Measurements from ENCODE around the gene IKZF1.

The IKZF1 gene

GRCh38 chr7:50276483-50276882 lies 28.0 kb upstream of the IKZF1 start:
- no peaks in the 10 kb centered on the region for H3K36me3 ChIP-seq (replicated peaks in 1 of 2; ENCODE audit: control insufficient read depth in 2 of 2, insufficient read depth in 2 of 2, low read length in 2 of 2)
- no peak overlapping the region for H2BK5ac ChIP-seq (ENCODE audit: low read length)
- H3K9ac ChIP-seq (ENCODE audit: low read depth, low read length, poor library complexity): no peak overlapping the region
- H3K18ac ChIP-seq (ENCODE audit: low read length): no peak overlapping the region
- no peaks in the 10 kb centered on the region for H3K9me3 ChIP-seq (replicated peaks in 1 of 2; ENCODE audit: control insufficient read depth in 2 of 2, insufficient read depth in 1 of 2, low read depth in 1 of 2, low read length in 2 of 2)
- DNase-seq (ENCODE audit: low spot score): no peak
- no CpG with 5 or more reads among the region's 1 CpG for WGBS, 2 donors (ENCODE audit: extremely low coverage in 2 of 2, insufficient read length in 2 of 2, insufficient replicate concordance in 1 of 2)
- H3K23ac ChIP-seq (ENCODE audit: low read depth, low read length, poor library complexity): no peak overlapping the region
- H3K4me1 ChIP-seq (ENCODE audit: control insufficient read depth in 2 of 2, insufficient read depth in 1 of 2, low read depth in 1 of 2, low read length in 2 of 2): no peaks in the 10 kb centered on the region
- H2BK120ac ChIP-seq (ENCODE audit: low read depth, low read length): no peak overlapping the region
- no peak overlapping the region for H2AK5ac ChIP-seq (ENCODE audit: low read depth, low read length)
- H2BK12ac ChIP-seq (ENCODE audit: low read length): no peak overlapping the region
- H3K27me3 ChIP-seq (ENCODE audit: control insufficient read depth in 3 of 3, insufficient read depth in 3 of 3, low read depth in 1 of 3, low read length in 3 of 3): no peaks in the 10 kb centered on the region
- H3K4ac ChIP-seq (ENCODE audit: low read length): no peak overlapping the region
- H2AFZ ChIP-seq (ENCODE audit: low read length): no peak overlapping the region
- H4K91ac ChIP-seq (ENCODE audit: low read depth, low read length, poor library complexity): no peak overlapping the region
- no peak overlapping the region for H3K4me2 ChIP-seq (ENCODE audit: insufficient read depth, low read length, poor library complexity, severe bottlenecking)
- no peak overlapping the region for H2BK15ac ChIP-seq (ENCODE audit: low read length)
- H3K27ac ChIP-seq (replicated peaks; ENCODE audit: low read length): no peak overlapping the region
- no peak overlapping the region for H3K4me3 ChIP-seq (ENCODE audit: low read length in 2 of 2)
- no peaks in the 10 kb centered on the region for H3K79me1 ChIP-seq (ENCODE audit: low read depth, low read length)
- H3K14ac ChIP-seq (ENCODE audit: low read length): no peak overlapping the region
- H4K8ac ChIP-seq (ENCODE audit: low read depth, low read length): no peak overlapping the region

GRCh38 chr7:50278120-50278519 lies 26.4 kb upstream of the IKZF1 start:
- Histone ChIP-seq H3K9ac (ENCODE audit: low read depth, low read length, poor library complexity) (no peak overlapping the region), H2BK12ac (ENCODE audit: low read length) (no peak overlapping the region), H2BK5ac (ENCODE audit: low read length) (no peak overlapping the region), H3K4me2 (ENCODE audit: insufficient read depth, low read length, poor library complexity, severe bottlenecking) (no peak overlapping the region), H3K9me3 (replicated peaks in 1 of 2; ENCODE audit: control insufficient read depth in 2 of 2, insufficient read depth in 1 of 2, low read depth in 1 of 2, low read length in 2 of 2) (no peaks in the 10 kb centered on the region), H3K14ac (ENCODE audit: low read length) (no peak overlapping the region), H3K4me1 (ENCODE audit: control insufficient read depth in 2 of 2, insufficient read depth in 1 of 2, low read depth in 1 of 2, low read length in 2 of 2) (no peaks in the 10 kb centered on the region), H3K4ac (ENCODE audit: low read length) (no peak overlapping the region), H3K4me3 (ENCODE audit: low read length in 2 of 2) (no peak overlapping the region), H4K8ac (ENCODE audit: low read depth, low read length) (no peak overlapping the region), H3K18ac (ENCODE audit: low read length) (no peak overlapping the region), H2AK5ac (ENCODE audit: low read depth, low read length) (no peak overlapping the region), H2AFZ (ENCODE audit: low read length) (no peak overlapping the region), H2BK15ac (ENCODE audit: low read length) (no peak overlapping the region), H3K23ac (ENCODE audit: low read depth, low read length, poor library complexity) (no peak overlapping the region), H3K27ac (replicated peaks; ENCODE audit: low read length) (no peak overlapping the region), H4K91ac (ENCODE audit: low read depth, low read length, poor library complexity) (no peak overlapping the region), H3K36me3 (replicated peaks in 1 of 2; ENCODE audit: control insufficient read depth in 2 of 2, insufficient read depth in 2 of 2, low read length in 2 of 2) (no peaks in the 10 kb centered on the region), H2BK120ac (ENCODE audit: low read depth, low read length) (no peak overlapping the region), H3K27me3 (ENCODE audit: control insufficient read depth in 3 of 3, insufficient read depth in 3 of 3, low read depth in 1 of 3, low read length in 3 of 3) (no peaks in the 10 kb centered on the region), H3K79me1 (ENCODE audit: low read depth, low read length) (no peaks in the 10 kb centered on the region)
- no peak for DNase-seq (ENCODE audit: low spot score)

GRCh38 chr7:50281680-50282445 lies 22.7 kb upstream of the IKZF1 start:
- DNase-seq (ENCODE audit: low spot score): no peak
- Histone ChIP-seq H3K9me3 (replicated peaks in 1 of 2; ENCODE audit: control insufficient read depth in 2 of 2, insufficient read depth in 1 of 2, low read depth in 1 of 2, low read length in 2 of 2) (no peaks in the 10 kb centered on the region), H4K91ac (ENCODE audit: low read depth, low read length, poor library complexity) (no peak overlapping the region), H3K27ac (replicated peaks; ENCODE audit: low read length) (no peak overlapping the region), H2AFZ (ENCODE audit: low read length) (no peak overlapping the region), H3K27me3 (ENCODE audit: control insufficient read depth in 3 of 3, insufficient read depth in 3 of 3, low read depth in 1 of 3, low read length in 3 of 3) (no peaks in the 10 kb centered on the region), H3K18ac (ENCODE audit: low read length) (peak overlapping the region; percentile 63), H3K79me1 (ENCODE audit: low read depth, low read length) (no peaks in the 10 kb centered on the region), H2AK5ac (ENCODE audit: low read depth, low read length) (no peak overlapping the region), H3K36me3 (replicated peaks in 1 of 2; ENCODE audit: control insufficient read depth in 2 of 2, insufficient read depth in 2 of 2, low read length in 2 of 2) (no peaks in the 10 kb centered on the region), H3K9ac (ENCODE audit: low read depth, low read length, poor library complexity) (no peak overlapping the region), H3K4ac (ENCODE audit: low read length) (no peak overlapping the region), H3K4me2 (ENCODE audit: insufficient read depth, low read length, poor library complexity, severe bottlenecking) (no peak overlapping the region), H3K4me3 (ENCODE audit: low read length in 2 of 2) (no peak overlapping the region), H3K14ac (ENCODE audit: low read length) (no peak overlapping the region), H2BK5ac (ENCODE audit: low read length) (no peak overlapping the region), H2BK12ac (ENCODE audit: low read length) (no peak overlapping the region), H3K4me1 (ENCODE audit: control insufficient read depth in 2 of 2, insufficient read depth in 1 of 2, low read depth in 1 of 2, low read length in 2 of 2) (no peaks in the 10 kb centered on the region), H2BK15ac (ENCODE audit: low read length) (no peak overlapping the region), H3K23ac (ENCODE audit: low read depth, low read length, poor library complexity) (no peak overlapping the region), H4K8ac (ENCODE audit: low read depth, low read length) (no peak overlapping the region), H2BK120ac (ENCODE audit: low read depth, low read length) (no peak overlapping the region)
- WGBS, 2 donors (ENCODE audit: extremely low coverage in 2 of 2, insufficient read length in 2 of 2, insufficient replicate concordance in 1 of 2): no CpG with 5 or more reads among the region's 12 CpGs

GRCh38 chr7:50282813-50283605 lies 21.5 kb upstream of the IKZF1 start:
- no peak overlapping the region for H2BK15ac ChIP-seq (ENCODE audit: low read length)
- no CpG with 5 or more reads among the region's 11 CpGs for WGBS, 2 donors (ENCODE audit: extremely low coverage in 2 of 2, insufficient read length in 2 of 2, insufficient replicate concordance in 1 of 2)

More at GRCh38 chr7:50282813-50283605, 21.5 kb upstream of the IKZF1 start:
- no peaks in the 10 kb centered on the region for H3K27me3 ChIP-seq (ENCODE audit: control insufficient read depth in 3 of 3, insufficient read depth in 3 of 3, low read depth in 1 of 3, low read length in 3 of 3)
- no peak overlapping the region for H2BK120ac ChIP-seq (ENCODE audit: low read depth, low read length)
- H3K36me3 ChIP-seq (replicated peaks in 1 of 2; ENCODE audit: control insufficient read depth in 2 of 2, insufficient read depth in 2 of 2, low read length in 2 of 2): no peaks in the 10 kb centered on the region
- no peaks in the 10 kb centered on the region for H3K9me3 ChIP-seq (replicated peaks in 1 of 2; ENCODE audit: control insufficient read depth in 2 of 2, insufficient read depth in 1 of 2, low read depth in 1 of 2, low read length in 2 of 2)
- no peak overlapping the region for H4K91ac ChIP-seq (ENCODE audit: low read depth, low read length, poor library complexity)
- no peak overlapping the region for H4K8ac ChIP-seq (ENCODE audit: low read depth, low read length)
- no peak overlapping the region for H3K4me2 ChIP-seq (ENCODE audit: insufficient read depth, low read length, poor library complexity, severe bottlenecking)
- no peak overlapping the region for H3K18ac ChIP-seq (ENCODE audit: low read length)
- H3K79me1 ChIP-seq (ENCODE audit: low read depth, low read length): no peaks in the 10 kb centered on the region
- no peak overlapping the region for H3K4me3 ChIP-seq (ENCODE audit: low read length in 2 of 2)
- no peak overlapping the region for H3K27ac ChIP-seq (replicated peaks; ENCODE audit: low read length)
- no peak overlapping the region for H2BK12ac ChIP-seq (ENCODE audit: low read length)
- no peak overlapping the region for H3K14ac ChIP-seq (ENCODE audit: low read length)
- H3K4me1 ChIP-seq (ENCODE audit: control insufficient read depth in 2 of 2, insufficient read depth in 1 of 2, low read depth in 1 of 2, low read length in 2 of 2): no peaks in the 10 kb centered on the region
- no peak overlapping the region for H3K9ac ChIP-seq (ENCODE audit: low read depth, low read length, poor library complexity)
- H2AK5ac ChIP-seq (ENCODE audit: low read depth, low read length): no peak overlapping the region
- H3K4ac ChIP-seq (ENCODE audit: low read length): no peak overlapping the region
- no peak overlapping the region for H2BK5ac ChIP-seq (ENCODE audit: low read length)
- H2AFZ ChIP-seq (ENCODE audit: low read length): no peak overlapping the region
- DNase-seq (ENCODE audit: low spot score): no peak
- H3K23ac ChIP-seq (ENCODE audit: low read depth, low read length, poor library complexity): no peak overlapping the region
